ENCODE results near the gene TMEM106A. TPM values are rescaled to one million over a fixed set of nuclear protein-coding genes. Genes with fewer than 3 reads are reported as not detected.
A peak's percentile ranks its signal among the peaks of the same experiment; 100 is the strongest.
"Not testable (repeated sequence)": the region's sequence is repeated elsewhere in the genome, so short reads cannot be mapped to it uniquely, and the experiment has no call there.

The TMEM106A gene
- total and polyA plus RNA-seq, 12 donors: 1.1 to 10.4 (median 2.7) TPM

GRCh38 chr17:43220511-43221125 lies 8.9 kb downstream of the TMEM106A start:
- no peak for DNase-seq
- Histone ChIP-seq H3K36me3 (peaks cover 0 to 86% (median 6%) of the 10 kb centered on the region in 9 donors), H3K9me3 (no peaks in the 10 kb centered on the region), H3K27me3 (no peaks in the 10 kb centered on the region), H3K4me3 (no peak overlapping the region), H3K27ac (no peak overlapping the region), H3K4me1 (peaks cover 0 to 5% (median 0%) of the 10 kb centered on the region in 9 donors)
- intact Hi-C loops (cut with DNase I): no loop called here
- TF ChIP-seq CTCF (IDR thresholded peaks at IDR 0.05): no peak
- ATAC-seq: no peak
- 87% methylated on average over 9 of the region's 9 CpGs for WGBS, 2 donors

- no peaks in the 10 kb centered on the region for H3K9me3 ChIP-seq
- no peaks in the 10 kb centered on the region for H3K27me3 ChIP-seq
- peaks cover 0 to 5% (median 0%) of the 10 kb centered on the region in 9 donors for H3K4me1 ChIP-seq
- no peak for ATAC-seq
- intact Hi-C loops (cut with DNase I): no loop called here
- H3K27ac ChIP-seq: no peak overlapping the region
- TF ChIP-seq CTCF (IDR thresholded peaks at IDR 0.05): no peak
- WGBS, 2 donors: 92 to 97% methylated on average over 7 of the region's 7 CpGs
- H3K4me3 ChIP-seq: no peak overlapping the region
- DNase-seq: no peak
- H3K36me3 ChIP-seq: peaks cover 0 to 66% (median 0%) of the 10 kb centered on the region in 9 donors
Observed at GRCh38 chr17:43224146-43224705, 12.6 kb downstream of the TMEM106A start.

- Histone ChIP-seq H3K9me3 (no peaks in the 10 kb centered on the region), H3K27ac (no peak overlapping the region), H3K27me3 (no peaks in the 10 kb centered on the region), H3K36me3 (peaks cover 0 to 53% (median 0%) of the 10 kb centered on the region in 9 donors), H3K4me3 (no peak overlapping the region), H3K4me1 (no peaks in the 10 kb centered on the region)
- 93 to 94% methylated on average over 7 of the region's 7 CpGs for WGBS, 2 donors
- intact Hi-C loops (cut with DNase I): no loop called here
- TF ChIP-seq CTCF (IDR thresholded peaks at IDR 0.05): no peak
- DNase-seq (no peak), ATAC-seq (no peak)
Observed at GRCh38 chr17:43226393-43226792, 14.7 kb downstream of the TMEM106A start.

GRCh38 chr17:43228020-43228782 lies 16.5 kb downstream of the TMEM106A start, which contains the start of gene CCDC200:
CCDC200 (minus strand) TSS chr17:43228623; CDS start chr17:43228554, 69 bp downstream.
- peaks cover 0 to 35% (median 0%) of the 10 kb centered on the region in 9 donors for H3K36me3 ChIP-seq
- H3K4me3 ChIP-seq; H3K4me1 ChIP-seq; H3K9me3 ChIP-seq; intact Hi-C loops (cut with DNase I); H3K27ac ChIP-seq; H3K27me3 ChIP-seq; DNase-seq: not testable (repeated sequence)
- no CpG with 5 or more reads among the region's 7 CpGs for WGBS, 2 donors
- ATAC-seq: peak in 3 of 8 donors; percentile 31 to 78 (median 34)

- H3K4me1 ChIP-seq; intact Hi-C loops (cut with DNase I); DNase-seq; H3K36me3 ChIP-seq; H3K27me3 ChIP-seq; H3K9me3 ChIP-seq: not testable (repeated sequence)
- peak overlapping the region in 2 of 10 donors; percentile 57 to 66 for H3K27ac ChIP-seq
- peak in 6 of 8 donors; percentile 47 to 69 (median 57) for ATAC-seq
- WGBS, 2 donors: 55 to 76% methylated on average over 15 to 18 of the region's 40 CpGs
- peak overlapping the region in 5 of 10 donors; percentile 7 to 39 (median 13) for H3K4me3 ChIP-seq
Observed at GRCh38 chr17:43231205-43232020, 19.7 kb downstream of the TMEM106A start.

GRCh38 chr17:43232021-43232699 lies 20.5 kb downstream of the TMEM106A start:
- WGBS, 2 donors: 74 to 80% methylated on average over 16 of the region's 24 CpGs
- H3K36me3 ChIP-seq; H3K27me3 ChIP-seq; H3K4me1 ChIP-seq; ATAC-seq; intact Hi-C loops (cut with DNase I); H3K9me3 ChIP-seq: not testable (repeated sequence)
- DNase-seq: peak; percentile 31 to 53
- Histone ChIP-seq H3K4me3 (peak overlapping the region in 5 of 10 donors; percentile 7 to 39 (median 13)), H3K27ac (peak overlapping the region in 2 of 10 donors; percentile 57 to 66)

GRCh38 chr17:43233263-43233662 lies 21.6 kb downstream of the TMEM106A start:
- H3K27ac ChIP-seq; H3K36me3 ChIP-seq; H3K27me3 ChIP-seq; H3K4me1 ChIP-seq; DNase-seq; ATAC-seq; H3K9me3 ChIP-seq; H3K4me3 ChIP-seq; intact Hi-C loops (cut with DNase I): not testable (repeated sequence)
- 0% methylated on average over 1 of the region's 15 CpGs; no CpG with 5 or more reads in 1 of the 2 donors for WGBS, 2 donors
